ENCODE data around the gene SLC6A18. TPM values are rescaled to one million over a fixed set of nuclear protein-coding genes. Genes with fewer than 3 reads are reported as not detected.

The SLC6A18 gene
- total RNA-seq, 1 donor from 2014 or later: not detected

- no peak for DNase-seq (ENCODE audit: low spot score)
Measured at GRCh38 chr5:1203311-1203967, 21.7 kb upstream of the SLC6A18 start.

DNA sequence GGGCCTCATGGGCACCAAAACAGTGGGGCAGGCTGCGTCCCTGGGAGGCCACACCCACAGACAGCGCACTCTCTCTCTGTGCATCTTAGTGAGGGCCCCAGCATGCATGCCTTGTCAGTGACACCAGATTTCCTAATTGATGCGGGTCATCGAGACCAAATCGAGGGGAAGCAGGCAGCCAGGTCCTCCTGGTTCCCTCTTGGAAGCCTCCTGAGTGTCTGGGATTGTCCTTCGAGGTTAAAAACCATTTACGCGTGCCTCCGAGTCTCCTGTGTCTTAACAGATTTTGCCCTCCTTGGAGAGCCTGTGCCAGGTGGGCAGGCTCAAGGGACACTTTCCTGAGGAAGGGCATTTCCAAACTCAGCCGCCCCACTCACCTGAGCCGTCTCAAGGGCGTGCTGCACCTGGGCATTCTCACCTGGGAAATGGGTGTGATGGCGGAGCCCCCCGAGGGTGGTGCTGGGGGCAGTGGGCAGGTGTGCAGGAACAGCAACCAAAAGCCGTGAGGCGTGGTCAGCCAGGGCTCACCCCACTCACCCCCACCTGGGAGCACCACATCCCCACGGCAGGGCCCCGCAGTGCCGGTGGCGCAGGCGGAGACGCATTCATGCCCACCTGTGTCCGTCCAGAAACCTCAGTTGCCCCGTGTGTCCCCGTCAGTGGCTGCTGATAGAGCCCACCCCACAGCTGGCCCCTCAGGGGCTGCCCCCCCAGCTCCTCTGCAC lies 21.1 kb upstream of the SLC6A18 start:
- no peak for DNase-seq (ENCODE audit: low spot score)

- DNase-seq (ENCODE audit: low spot score): peak; percentile 63
Measured at GRCh38 chr5:1204693-1205242, 20.4 kb upstream of the SLC6A18 start.

GRCh38 chr5:1205255-1206180 lies 19.7 kb upstream of the SLC6A18 start:
- DNase-seq (ENCODE audit: low spot score): no peak

- no peak for DNase-seq (ENCODE audit: low spot score)
Measured at GRCh38 chr5:1206521-1207412, 18.4 kb upstream of the SLC6A18 start.

DNA sequence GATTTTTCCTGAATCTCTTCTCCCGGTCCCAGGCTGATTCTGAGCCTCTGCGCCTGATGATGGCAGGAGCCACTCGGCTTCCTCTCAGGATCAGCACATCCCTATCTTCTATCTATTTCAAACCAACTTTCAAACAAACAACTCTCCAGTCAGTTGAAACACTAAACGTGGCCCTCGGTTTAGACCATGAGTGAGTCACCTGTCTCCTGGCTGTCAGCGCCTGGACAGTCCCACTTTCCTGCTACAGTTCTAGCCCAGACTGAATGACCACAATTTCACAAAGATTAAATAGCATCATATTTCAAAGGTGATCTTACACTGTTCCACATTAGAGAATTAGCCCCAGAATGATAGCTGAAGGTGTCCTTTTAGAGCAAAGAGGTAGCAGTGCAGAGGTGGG lies 17.6 kb upstream of the SLC6A18 start:
- DNase-seq (ENCODE audit: low spot score): no peak

DNA sequence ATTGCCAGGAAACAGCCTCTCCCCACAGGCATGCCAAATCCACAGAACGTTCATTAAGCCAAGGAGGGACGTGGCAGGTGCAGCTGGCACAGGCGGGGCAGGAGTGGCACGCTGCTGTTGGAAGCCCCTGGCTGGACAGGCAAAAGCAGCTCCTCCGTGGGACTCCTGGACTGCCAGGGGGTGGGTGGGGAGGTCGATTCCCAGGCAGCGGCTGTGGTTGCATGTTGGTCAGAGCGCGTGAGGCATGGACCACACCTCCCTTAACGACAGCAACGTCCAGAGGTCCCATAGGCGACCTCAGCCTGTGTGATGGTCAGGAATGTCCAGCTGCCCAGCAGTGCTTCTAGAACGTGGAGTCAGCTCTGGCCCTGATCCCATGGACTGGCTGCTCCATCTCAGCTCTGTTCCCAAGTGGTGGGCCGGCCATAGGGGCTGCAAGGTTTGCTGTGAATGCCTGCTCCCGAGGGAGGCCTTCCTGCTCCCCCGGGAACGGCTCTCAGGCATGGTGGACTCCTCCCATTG lies 16.9 kb upstream of the SLC6A18 start:
- no peak for DNase-seq (ENCODE audit: low spot score)

GRCh38 chr5:1208743-1209488 lies 16.3 kb upstream of the SLC6A18 start:
- DNase-seq (ENCODE audit: low spot score): no peak

GRCh38 chr5:1209489-1209852 lies 15.7 kb upstream of the SLC6A18 start:
- DNase-seq (ENCODE audit: low spot score): no peak

GRCh38 chr5:1209896-1210776 lies 15.0 kb upstream of the SLC6A18 start:
- no peak for DNase-seq (ENCODE audit: low spot score)

DNA sequence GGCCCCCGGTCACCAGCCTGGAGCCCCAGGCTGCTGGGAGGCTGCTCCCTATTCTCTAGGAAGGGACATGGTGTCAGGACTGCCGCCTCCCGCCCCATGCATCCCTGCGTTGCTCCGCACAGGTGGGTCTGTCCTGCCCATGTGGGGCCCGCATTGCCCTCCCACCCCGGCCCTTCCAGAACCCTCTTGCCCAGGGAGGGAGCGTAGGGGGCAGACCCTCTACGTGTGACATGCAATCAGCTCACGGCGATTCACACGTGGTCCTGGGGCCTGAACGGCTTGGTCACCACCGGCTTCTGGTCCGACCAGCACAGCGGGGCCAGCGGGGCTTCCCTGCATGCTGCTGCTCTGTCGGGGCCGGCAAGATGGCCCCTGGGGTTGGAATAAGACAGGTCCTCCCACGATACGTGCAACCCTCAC lies 14.3 kb upstream of the SLC6A18 start:
- no peak for DNase-seq (ENCODE audit: low spot score)

DNA sequence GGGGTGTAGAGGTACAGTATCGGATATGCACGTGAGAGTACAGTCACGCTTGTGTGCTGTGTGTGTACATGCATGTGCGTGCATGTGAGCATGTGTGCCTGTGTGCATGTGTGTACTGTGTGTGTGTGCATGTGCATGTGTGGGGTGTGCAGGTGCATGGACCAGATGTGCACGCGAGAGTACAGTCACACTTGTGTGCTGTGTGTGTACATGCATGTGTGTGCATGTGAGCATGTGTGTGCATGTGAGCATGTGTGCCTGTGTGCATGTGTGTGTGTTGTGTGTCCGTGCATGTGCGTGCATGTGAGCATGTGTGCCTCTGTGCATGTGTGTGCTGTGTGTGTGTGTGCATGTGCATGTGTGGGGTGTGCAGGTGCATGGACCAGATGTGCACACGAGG lies 13.5 kb upstream of the SLC6A18 start:
- no peak for DNase-seq (ENCODE audit: low spot score)

DNA sequence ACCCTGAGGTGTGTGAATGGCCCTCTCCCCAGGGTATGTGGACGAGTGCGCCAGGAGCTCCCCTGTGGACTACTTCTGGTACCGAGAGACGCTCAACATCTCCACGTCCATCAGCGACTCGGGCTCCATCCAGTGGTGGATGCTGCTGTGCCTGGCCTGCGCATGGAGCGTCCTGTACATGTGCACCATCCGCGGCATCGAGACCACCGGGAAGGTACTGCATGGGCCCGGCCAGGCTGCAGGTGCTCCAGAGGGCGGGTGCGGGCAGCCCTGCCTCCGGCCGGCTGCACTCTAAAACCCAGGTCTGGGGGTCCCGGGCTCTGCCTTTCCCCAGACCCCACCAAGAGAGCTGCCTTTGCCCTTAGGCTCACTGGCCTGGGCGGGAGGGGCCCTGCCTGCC lies 12.9 kb upstream of the SLC6A18 start:
- no peak for DNase-seq (ENCODE audit: low spot score)

- DNase-seq (ENCODE audit: low spot score): no peak
Measured at GRCh38 chr5:1212881-1213280, 12.3 kb upstream of the SLC6A18 start.

GRCh38 chr5:1213508-1214162 lies 11.5 kb upstream of the SLC6A18 start:
- no peak for DNase-seq (ENCODE audit: low spot score)

- DNase-seq (ENCODE audit: low spot score): no peak
Measured at GRCh38 chr5:1214163-1214935, 10.8 kb upstream of the SLC6A18 start.

GRCh38 chr5:1214936-1215220 lies 10.3 kb upstream of the SLC6A18 start:
- no peak for DNase-seq (ENCODE audit: low spot score)

Measured in mucosa of gallbladder (tissue), 1 donor.